ENCODE results near the gene ARHGAP33. TPM values are rescaled to one million over a fixed set of nuclear protein-coding genes. Genes with fewer than 3 reads are reported as not detected.

The ARHGAP33 gene
- total and polyA plus RNA-seq, 10 donors, result 3.1 to 25.2 (median 12.6) TPM

GRCh38 chr19:35743640-35744429 is 31.5 kb upstream of the ARHGAP33 start:
- no peaks in the 10 kb centered on the region for H3K9me3 ChIP-seq
- intact Hi-C loops (cut with DNase I; ENCODE audit: low total_unique reads), result no loop called here
- WGBS, 5 donors, result 86 to 91% (median 88%) methylated on average over 19 of the region's 19 CpGs
- peak; percentile 85 for DNase-seq
- TF ChIP-seq, protein P1, sequence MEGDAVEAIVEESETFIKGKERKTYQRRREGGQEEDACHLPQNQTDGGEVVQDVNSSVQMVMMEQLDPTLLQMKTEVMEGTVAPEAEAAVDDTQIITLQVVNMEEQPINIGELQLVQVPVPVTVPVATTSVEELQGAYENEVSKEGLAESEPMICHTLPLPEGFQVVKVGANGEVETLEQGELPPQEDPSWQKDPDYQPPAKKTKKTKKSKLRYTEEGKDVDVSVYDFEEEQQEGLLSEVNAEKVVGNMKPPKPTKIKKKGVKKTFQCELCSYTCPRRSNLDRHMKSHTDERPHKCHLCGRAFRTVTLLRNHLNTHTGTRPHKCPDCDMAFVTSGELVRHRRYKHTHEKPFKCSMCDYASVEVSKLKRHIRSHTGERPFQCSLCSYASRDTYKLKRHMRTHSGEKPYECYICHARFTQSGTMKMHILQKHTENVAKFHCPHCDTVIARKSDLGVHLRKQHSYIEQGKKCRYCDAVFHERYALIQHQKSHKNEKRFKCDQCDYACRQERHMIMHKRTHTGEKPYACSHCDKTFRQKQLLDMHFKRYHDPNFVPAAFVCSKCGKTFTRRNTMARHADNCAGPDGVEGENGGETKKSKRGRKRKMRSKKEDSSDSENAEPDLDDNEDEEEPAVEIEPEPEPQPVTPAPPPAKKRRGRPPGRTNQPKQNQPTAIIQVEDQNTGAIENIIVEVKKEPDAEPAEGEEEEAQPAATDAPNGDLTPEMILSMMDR (IDR thresholded peaks at IDR 0.05 in 8 of 11, conservative IDR thresholded peaks at IDR 0.05 in 3 of 11), result no peak
- TF ChIP-seq POLR2A (IDR thresholded peaks at IDR 0.05) (no peak), POLR2AphosphoS5 (IDR thresholded peaks at IDR 0.05) (no peak)
- peaks cover 29 to 89% (median 74%) of the 10 kb centered on the region in 6 donors for H3K4me1 ChIP-seq
- H3K36me3 ChIP-seq, result peaks cover 0 to 21% (median 7%) of the 10 kb centered on the region in 6 donors
- H3K4me3 ChIP-seq, result peak overlapping the region in 7 of 8 donors; percentile 65 to 85 (median 78)
- no peaks in the 10 kb centered on the region for H3K27me3 ChIP-seq (replicated peaks in 1 of 7)
- H3K27ac ChIP-seq, result peak overlapping the region in 7 of 8 donors; percentile 99 to 100 (median 100)

GRCh38 chr19:35744430-35745327 is 30.7 kb upstream of the ARHGAP33 start:
- H3K4me1 ChIP-seq, result peaks cover 37 to 89% (median 77%) of the 10 kb centered on the region in 6 donors
- intact Hi-C loops (cut with DNase I; ENCODE audit: low total_unique reads), result no loop called here
- peak; percentile 98 for DNase-seq
- H3K4me3 ChIP-seq, result peak overlapping the region; percentile 39 to 85 (median 76)
- H3K27me3 ChIP-seq (replicated peaks in 1 of 7), result no peaks in the 10 kb centered on the region
- WGBS, 5 donors, result 5 to 9% (median 7%) methylated on average over 40 to 41 of the region's 41 CpGs
- peak overlapping the region; percentile 99 to 100 (median 100) for H3K27ac ChIP-seq
- H3K36me3 ChIP-seq, result peaks cover 0 to 12% (median 0%) of the 10 kb centered on the region in 6 donors
- H3K9me3 ChIP-seq, result no peaks in the 10 kb centered on the region
- TF ChIP-seq POLR2AphosphoS5 (IDR thresholded peaks at IDR 0.05) (peak; percentile 3 to 79 (median 70)), POLR2A (IDR thresholded peaks at IDR 0.05) (peak in 1 of 3 donors; percentile 50)
- TF ChIP-seq, protein P1 (IDR thresholded peaks at IDR 0.05 in 8 of 11, conservative IDR thresholded peaks at IDR 0.05 in 3 of 11), result peak in 6 of 11 experiments; percentile 15 to 48 (median 40)

DNA sequence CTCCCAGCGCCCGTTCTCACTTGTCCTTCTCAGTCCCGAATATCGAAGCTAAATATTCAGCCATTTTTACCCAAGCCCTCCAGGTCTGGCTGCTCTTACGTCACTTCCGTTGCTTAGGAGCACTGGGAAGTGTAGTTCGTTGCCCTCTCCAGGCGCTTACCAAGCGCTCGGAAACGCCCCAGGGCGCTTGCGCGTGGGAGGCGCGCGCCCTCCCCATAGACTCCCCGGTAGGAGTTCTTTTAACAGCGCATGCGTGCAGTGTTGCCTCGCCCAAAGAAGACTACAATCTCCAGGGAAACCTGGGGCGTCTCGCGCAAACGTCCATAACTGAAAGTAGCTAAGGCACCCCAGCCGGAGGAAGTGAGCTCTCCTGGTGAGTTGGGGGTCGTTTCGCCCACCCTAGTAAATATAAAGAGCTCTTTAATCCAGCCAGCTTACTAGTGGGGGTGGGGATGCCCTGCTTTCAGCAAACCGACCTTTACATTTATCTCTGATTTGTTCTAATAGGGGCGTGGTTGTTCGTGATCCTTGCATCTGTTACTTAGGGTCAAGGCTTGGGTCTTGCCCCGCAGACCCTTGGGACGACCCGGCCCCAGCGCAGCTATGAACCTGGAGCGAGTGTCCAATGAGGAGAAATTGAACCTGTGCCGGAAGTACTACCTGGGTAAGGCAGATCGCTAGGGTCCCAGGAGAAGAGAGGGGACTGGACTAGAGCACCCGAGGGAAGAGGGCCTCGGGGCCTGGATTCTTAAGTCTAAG is 29.9 kb upstream of the ARHGAP33 start, which contains the start of the genes PSENEN and U2AF1L4:
PSENEN (plus strand) TSS at position 324 of the 759 bp plus-strand sequence; CDS start at position 604, 280 bp downstream.
U2AF1L4 (minus strand) TSS at position 91 of the 759 bp plus-strand sequence; CDS start at position 64, 27 bp downstream.
- intact Hi-C loops (cut with DNase I; ENCODE audit: low total_unique reads), result no loop called here
- Histone ChIP-seq H3K9me3 (no peaks in the 10 kb centered on the region), H3K27ac (peak within 1 kb of the TSS; percentile 99 to 100 (median 100)), H3K4me1 (peaks cover 34 to 89% (median 77%) of the 10 kb centered on the region in 6 donors), H3K27me3 (replicated peaks in 1 of 7) (no peaks in the 10 kb centered on the region), H3K36me3 (peaks cover 0 to 12% (median 0%) of the 10 kb centered on the region in 6 donors), H3K4me3 (peak within 1 kb of the TSS; percentile 39 to 85 (median 76))
- WGBS, 5 donors, result 0 to 1% (median 1%) methylated on average over 37 to 40 of the region's 40 CpGs
- peak in 1 of 3 donors; percentile 62 for TF ChIP-seq POLR2A (IDR thresholded peaks at IDR 0.05)
- peak; percentile 73 to 87 (median 84) for TF ChIP-seq POLR2AphosphoS5 (IDR thresholded peaks at IDR 0.05)
- TF ChIP-seq, protein P1 (IDR thresholded peaks at IDR 0.05 in 8 of 11, conservative IDR thresholded peaks at IDR 0.05 in 3 of 11), result peak in 6 of 11 experiments; percentile 8 to 53 (median 21)
- peak; percentile 99 for DNase-seq
